GM18867 (cell line): ENCODE results near the gene RFNG.
A peak's percentile ranks its signal among the peaks of the same experiment; 100 is the strongest.

ENCODE experiments used
- ATAC-seq: cut with Tn5 transposase; IDR thresholded peaks from one replicate; pipeline ENCODE4 v1.9.1; 2021; ENCODE audit warnings: mild to moderate bottlenecking, moderate library complexity; ENCODE audit not compliant: unreplicated experiment

The RFNG gene

GRCh38 chr17:82078433-82078832 lies 26.8 kb upstream of the RFNG start:
- no peak for ATAC-seq

- no peak for ATAC-seq
These were observed 26.2 kb upstream of the RFNG start for GRCh38 chr17:82077617-82078358.

GRCh38 chr17:82076785-82077591 lies 25.4 kb upstream of the RFNG start:
- ATAC-seq = no peak

GRCh38 chr17:82076018-82076784 lies 24.6 kb upstream of the RFNG start:
- no peak for ATAC-seq

GRCh38 chr17:82073446-82073845 lies 21.8 kb upstream of the RFNG start:
- ATAC-seq = no peak

- ATAC-seq = no peak
These were observed 21.2 kb upstream of the RFNG start for GRCh38 chr17:82072827-82073226.

- no peak for ATAC-seq
These were observed 19.0 kb upstream of the RFNG start for GRCh38 chr17:82070611-82071010.

GRCh38 chr17:82065638-82066303 lies 14.2 kb upstream of the RFNG start, which contains the start of gene DUS1L:
Gene DUS1L (minus strand): TSS chr17:82065804. CDS start chr17:82065059, 745 bp downstream.
- peak; percentile 69 for ATAC-seq

GRCh38 chr17:82065193-82065637 lies 13.6 kb upstream of the RFNG start:
- no peak for ATAC-seq

GRCh38 chr17:82064433-82065192 lies 13.0 kb upstream of the RFNG start:
- no peak for ATAC-seq

GRCh38 chr17:82063424-82064415 lies 12.1 kb upstream of the RFNG start:
- no peak for ATAC-seq

GRCh38 chr17:82062984-82063368 lies 11.4 kb upstream of the RFNG start:
- ATAC-seq = no peak

- no peak for ATAC-seq
These were observed 10.7 kb upstream of the RFNG start for GRCh38 chr17:82062076-82062983.

GRCh38 chr17:82061047-82061925 lies 9.7 kb upstream of the RFNG start:
- ATAC-seq = no peak

- ATAC-seq = no peak
These were observed 9.0 kb upstream of the RFNG start for GRCh38 chr17:82060614-82061013.

- no peak for ATAC-seq
These were observed 8.4 kb upstream of the RFNG start for GRCh38 chr17:82060001-82060380.
